GM18511 (cell line): ENCODE data around the gene SLC19A3.
"Not testable (repeated sequence)": the region's sequence is repeated elsewhere in the genome, so short reads cannot be mapped to it uniquely, and the experiment has no call there.

Experiments used
- ATAC-seq: cut with Tn5 transposase; IDR thresholded peaks from one replicate; pipeline ENCODE4 v1.9.1; 2021; ENCODE audit warnings: mild to moderate bottlenecking, moderate library complexity; ENCODE audit not compliant: unreplicated experiment

The SLC19A3 gene

DNA sequence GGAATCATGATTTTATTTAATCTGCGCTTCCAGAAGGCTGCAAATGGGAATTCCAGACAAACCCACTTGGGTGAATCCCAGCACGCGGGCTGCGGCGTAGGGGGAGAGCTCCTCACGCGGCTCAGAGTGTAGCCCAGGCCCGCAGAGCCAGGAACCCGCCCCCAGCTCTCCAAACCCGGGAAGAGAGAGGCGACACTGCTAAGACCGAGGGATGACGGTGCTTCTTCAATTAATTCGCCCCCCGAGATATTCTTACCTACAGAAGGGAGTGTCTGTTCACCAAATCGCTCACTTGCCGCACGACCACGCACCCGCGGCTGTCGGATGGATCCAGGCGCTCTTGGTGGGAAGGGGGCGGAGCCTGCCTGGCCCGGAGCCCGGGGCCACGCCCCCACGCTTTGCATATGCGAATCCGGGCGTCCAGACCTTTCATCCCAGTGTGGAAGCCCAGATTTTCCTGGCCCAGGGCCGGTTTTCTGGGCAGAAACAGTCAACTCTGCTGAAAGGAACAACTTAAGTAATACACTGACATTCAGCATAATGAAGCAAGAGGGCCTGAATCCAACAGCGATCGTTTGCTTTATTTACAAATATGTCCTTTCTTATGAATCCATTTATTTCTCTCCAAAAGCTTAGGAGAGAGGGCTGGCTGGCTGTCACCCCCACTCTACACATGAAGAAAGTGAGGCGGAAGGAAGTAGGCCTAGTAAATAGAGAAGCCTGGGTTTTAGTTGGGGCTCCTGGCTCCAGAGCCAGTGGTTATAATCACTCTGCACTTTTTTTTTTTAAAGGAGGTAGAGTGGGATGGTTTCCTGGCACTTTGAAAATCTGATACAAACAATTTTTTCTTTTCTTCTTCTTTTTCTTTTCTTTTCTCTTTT, at the start of gene SLC19A3:
Gene SLC19A3, minus strand, starts transcription at position 342 of the 881 bp plus-strand sequence. CDS start 15,710 bp downstream, outside the sequence.
- no peak for ATAC-seq

DNA sequence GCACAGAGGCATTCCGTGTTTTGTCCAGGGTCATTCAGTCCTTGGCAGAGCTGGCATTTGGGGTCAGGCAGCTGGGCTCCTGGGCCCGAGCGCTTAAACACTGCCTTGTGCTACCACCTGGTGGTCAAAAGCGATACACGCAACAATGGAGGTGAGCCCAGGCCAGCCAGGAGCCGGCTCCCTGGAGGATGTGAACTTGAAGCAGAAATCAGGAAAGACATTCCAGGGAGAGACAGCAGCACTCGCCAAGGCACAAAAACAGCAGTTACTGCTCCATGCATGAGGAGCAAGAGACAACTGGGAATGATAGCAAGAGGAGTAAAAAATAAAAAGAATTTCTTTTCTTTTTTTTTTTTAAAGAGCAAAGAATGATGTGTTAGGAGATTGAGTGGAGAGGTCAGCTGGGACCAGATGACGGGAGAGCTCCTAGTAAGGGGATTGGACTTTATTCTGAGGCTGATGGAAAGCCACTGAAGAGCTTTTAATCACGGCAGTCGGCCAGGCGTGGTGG, 48.6 kb upstream of the SLC19A3 start:
- ATAC-seq: peak; percentile 98

- peak; percentile 24 for ATAC-seq
These were observed 48.1 kb upstream of the SLC19A3 start for GRCh38 chr2:227765788-227766372.

GRCh38 chr2:227761740-227762476, 44.1 kb upstream of the SLC19A3 start:
- no peak for ATAC-seq

DNA sequence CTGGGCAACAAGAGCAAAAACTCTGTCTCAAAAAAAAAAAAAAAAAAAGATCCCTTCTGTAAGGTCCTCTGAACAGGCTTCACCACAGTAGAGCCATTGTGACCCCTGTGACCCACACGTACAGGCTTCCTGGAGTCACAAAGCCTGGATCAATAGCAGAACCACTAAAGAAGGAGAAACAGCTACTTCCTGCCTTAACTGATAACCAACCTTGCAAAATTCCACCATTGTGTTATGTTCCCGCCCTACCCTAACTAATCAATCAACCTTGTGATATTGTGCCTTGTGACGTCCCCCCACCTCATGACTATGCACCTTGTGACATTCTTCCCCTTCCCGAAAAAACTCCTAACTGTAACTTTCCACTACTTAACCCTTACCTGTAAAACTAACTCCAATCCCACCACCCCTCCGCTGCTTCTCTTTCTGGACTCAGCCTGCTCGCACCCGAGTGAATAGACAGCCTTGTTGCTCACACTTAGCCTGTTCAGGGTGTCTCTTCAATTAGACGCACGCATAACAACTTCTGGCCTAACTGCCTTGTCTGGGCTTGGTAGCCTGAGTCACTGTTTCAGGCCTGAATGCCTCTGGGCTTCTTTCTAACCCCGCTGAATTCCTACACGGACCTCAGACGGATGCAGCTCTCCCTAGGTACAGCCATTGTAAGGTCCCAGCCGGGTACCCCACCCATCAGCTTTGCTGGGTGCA, 41.7 kb upstream of the SLC19A3 start:
- ATAC-seq: no peak

GRCh38 chr2:227756261-227756660, 38.4 kb upstream of the SLC19A3 start:
- not testable (repeated sequence) for ATAC-seq

DNA sequence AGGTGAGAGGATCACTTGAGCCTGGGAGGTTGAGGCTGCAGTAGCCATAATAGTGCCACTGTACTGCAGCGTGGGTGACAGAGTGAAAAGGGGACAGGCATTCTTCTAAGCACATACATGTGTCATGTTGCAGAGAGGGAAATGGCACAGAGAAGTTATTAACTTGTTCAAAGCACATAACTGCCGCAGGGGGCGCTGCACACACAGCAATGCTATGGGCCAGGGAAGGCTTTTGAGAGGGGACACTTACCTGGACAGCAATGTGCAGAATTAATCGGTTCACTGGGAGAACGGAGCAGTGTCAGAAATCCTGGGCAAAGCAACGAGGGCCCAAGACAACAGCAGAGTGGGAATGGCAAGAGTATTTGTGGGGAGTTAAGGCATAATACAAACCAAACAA, 30.3 kb upstream of the SLC19A3 start:
- no peak for ATAC-seq

DNA sequence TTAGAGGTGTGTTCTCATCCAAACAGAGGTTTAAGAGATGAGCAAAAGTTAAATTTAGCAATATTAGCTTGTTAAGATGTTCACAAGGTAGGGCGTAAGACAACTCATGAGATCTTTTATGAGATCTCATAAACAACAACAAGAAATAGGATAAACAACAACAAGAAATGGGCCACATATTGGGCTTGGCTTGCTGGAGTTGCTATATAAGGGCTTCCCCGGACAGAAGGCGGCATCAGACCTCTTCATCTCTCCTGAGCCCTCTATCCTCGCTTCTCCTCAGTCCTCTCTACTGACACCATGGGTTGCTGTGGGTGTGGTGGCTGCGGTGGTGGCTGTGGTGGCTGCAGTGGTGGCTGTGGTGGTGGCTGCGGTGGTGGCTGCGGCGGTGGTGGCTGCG, 27.8 kb upstream of the SLC19A3 start, which contains the start of gene SCYGR8:
Gene SCYGR8, plus strand, starts transcription at position 301 of the 400 bp plus-strand sequence. Its CDS starts 0 bp downstream, at position 301.
- ATAC-seq: no peak

- ATAC-seq: not testable (repeated sequence)
These were observed 22.9 kb upstream of the SLC19A3 start for GRCh38 chr2:227740705-227741104.

DNA sequence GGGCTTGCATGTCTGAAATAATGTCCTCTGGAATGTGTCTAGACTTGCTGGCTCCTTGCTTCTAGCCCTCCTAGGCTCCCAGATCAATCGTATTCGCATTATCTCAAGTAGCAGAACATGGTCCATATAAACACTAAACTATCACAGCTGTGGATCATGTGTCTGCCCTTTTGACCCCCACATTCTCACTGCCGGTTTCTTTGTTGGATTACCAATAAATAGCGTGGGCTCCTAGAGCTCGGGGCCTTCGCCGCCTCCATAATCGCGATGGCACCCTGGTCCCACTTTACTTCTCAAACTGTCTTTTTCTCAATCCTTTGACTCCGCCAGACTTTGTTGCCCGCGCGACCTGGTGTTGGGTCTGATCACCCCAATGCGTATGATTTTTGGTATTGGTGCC, 21.5 kb upstream of the SLC19A3 start:
- no peak for ATAC-seq

DNA sequence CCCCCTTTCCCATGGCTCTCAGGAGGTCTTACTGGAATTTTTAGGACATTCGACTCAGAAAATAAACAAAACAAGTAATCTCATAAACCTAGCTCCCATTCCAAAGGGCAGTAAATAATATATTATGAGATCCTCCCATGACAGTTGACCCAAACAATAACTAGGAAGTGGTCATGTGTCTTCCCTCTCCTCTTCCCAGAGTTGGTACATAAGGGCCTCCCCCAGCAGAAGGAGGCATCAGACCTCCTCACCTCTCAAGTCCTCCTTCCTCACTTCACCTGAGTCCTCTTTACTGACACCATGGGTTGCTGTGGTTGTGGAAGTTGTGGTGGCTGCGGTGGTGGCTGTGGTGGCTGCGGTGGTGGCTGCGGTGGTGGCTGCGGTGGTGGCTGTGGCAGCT, 10.2 kb upstream of the SLC19A3 start, which contains the start of gene SCYGR7:
Gene SCYGR7, plus strand, starts transcription at position 301 of the 400 bp plus-strand sequence. Its CDS starts 0 bp downstream, at position 301.
- no peak for ATAC-seq

DNA sequence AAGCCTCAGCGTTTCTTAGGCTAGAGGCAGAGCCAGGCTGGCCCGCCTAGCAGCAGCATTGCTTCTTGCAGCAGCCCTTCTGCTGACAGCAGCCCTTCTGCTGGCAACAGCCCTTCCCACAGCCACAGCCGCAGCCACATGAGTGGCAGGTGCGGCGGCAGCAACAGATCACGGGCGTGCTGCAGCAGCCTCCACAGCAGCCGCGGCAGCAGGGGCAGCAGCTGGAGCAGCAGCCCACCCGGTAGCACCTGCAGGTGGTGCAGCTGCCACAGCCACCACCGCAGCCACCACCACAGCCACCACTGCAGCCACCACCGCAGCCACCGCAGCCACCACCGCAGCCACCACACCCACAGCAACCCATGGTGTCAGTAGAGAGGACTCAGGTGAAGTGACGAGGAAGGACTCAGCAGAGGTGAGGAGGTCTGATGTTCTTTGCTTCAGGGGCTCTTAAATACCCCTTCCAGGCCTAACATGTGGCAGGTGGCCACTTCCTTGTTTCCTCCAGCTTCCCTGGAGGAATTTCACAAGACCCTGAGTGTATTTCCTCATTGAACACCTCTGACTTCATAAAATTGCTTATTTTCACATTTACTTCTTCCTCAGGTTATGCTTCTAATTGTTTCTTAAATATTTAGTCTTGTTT, 6.7 kb upstream of the SLC19A3 start, which contains the start of gene SCYGR6:
Gene SCYGR6, minus strand, starts transcription at position 364 of the 646 bp plus-strand sequence. Its CDS starts 0 bp downstream, at position 364.
- ATAC-seq: no peak

GRCh38 chr2:227722821-227723220, 5.0 kb upstream of the SLC19A3 start:
- not testable (repeated sequence) for ATAC-seq

- no peak for ATAC-seq
These were observed 2.9 kb upstream of the SLC19A3 start for GRCh38 chr2:227720680-227721079.

- no peak for ATAC-seq
These were observed 1.8 kb upstream of the SLC19A3 start for GRCh38 chr2:227719641-227720040.

- no peak for ATAC-seq
These were observed 1.3 kb downstream of the SLC19A3 start for GRCh38 chr2:227716501-227716900.

DNA sequence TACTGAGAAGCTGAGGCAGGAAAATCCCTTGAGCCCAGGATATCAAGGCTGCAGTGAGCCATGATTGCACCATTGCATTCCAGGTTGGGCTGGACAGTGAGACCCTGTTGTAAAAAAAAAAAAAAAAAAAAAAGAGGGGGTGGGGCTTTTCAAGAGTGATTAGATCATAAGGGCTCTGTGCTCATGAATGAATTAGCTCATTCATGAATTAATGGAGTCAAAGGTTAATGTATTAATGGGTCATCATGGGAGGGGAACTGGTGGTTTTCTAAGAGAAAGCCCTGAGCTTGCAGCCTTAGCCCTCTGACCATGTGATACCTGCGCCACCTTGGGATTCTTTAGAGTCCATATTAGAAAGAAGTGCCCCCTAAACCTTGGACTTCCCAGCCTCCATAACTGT, 4.5 kb downstream of the SLC19A3 start:
- ATAC-seq: no peak

DNA sequence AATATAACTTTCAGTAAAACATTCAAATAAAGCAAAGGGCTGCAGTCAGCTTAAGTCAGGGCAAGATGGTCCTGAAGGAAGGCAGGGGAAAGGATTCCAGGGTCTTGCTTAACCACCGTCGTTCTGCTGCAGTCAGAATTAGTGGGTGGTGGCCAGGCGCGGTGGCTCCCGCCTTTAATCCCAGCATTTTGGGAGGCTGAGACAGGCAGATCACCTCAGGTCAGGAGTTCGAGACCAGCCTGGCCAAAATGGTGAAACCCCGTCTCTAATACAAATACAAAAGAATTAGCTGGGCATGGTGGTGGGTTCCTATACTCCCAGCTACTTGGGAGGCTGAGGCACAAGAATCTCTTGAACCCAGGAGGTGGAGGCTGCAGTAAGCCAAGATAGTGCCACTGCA, 6.8 kb downstream of the SLC19A3 start:
- ATAC-seq: no peak

- ATAC-seq: no peak
These were observed 10.4 kb downstream of the SLC19A3 start for GRCh38 chr2:227707390-227707789.

GRCh38 chr2:227706859-227707258, 11.0 kb downstream of the SLC19A3 start:
- no peak for ATAC-seq
